Epithelial cell of prostate (primary cell): ENCODE measurements around the gene MCRIP1.
A peak's percentile ranks its signal among the peaks of the same experiment; 100 is the strongest.
"Not testable (repeated sequence)": the region's sequence is repeated elsewhere in the genome, so short reads cannot be mapped to it uniquely, and the experiment has no call there.

Experiments used
- DNase-seq: peaks from one replicate; pipeline ENCODE4 v3.0.0-alpha.2; 2011; ENCODE audit warnings: low read depth, low spot score
- H3K27ac ChIP-seq: fragments of 450-650 bp; 2 replicates; pipeline ENCODE4 v1.5.1; 2017; ENCODE audit warnings: mild to moderate bottlenecking

Gene MCRIP1

DNA sequence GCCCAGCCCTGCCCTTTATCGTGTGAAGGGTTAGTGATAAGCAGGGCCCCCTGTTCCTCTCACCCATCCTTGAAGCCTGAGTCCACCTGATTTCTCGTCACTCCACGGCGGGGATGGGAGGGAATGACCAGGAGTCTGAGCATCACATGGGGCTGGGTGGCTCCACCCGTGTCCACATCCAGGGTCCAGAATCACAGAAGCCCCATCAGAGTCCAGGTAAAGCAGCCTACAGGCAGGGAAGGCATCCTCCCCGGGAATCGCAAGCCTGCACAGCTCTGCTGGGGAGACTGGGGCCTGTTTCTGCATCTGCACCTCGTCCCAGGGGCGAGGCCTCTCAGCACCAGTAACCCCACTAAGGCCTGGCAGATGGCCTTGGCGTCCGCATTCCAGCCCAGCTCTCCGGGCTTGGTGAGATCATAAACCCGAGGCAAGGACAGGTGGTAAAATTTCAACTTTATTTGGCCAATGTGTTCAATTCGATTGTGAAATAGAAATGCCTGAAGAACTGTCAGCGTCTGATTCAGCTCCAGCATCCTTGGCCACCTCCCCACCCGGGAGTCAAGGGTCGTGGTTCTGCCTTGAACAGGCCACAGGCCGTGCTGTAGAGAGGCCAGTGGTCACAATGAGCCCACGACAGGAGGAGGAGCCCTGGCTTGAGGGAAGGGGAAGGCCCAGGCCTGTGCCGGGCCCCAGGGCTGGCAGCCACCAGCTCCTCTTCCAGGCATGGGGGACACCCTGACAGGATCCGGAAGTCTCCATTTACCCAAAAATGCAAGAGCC, 9.8 kb upstream of the MCRIP1 start:
- DNase-seq, result no peak
- peak overlapping the region; percentile 87 for H3K27ac ChIP-seq

DNA sequence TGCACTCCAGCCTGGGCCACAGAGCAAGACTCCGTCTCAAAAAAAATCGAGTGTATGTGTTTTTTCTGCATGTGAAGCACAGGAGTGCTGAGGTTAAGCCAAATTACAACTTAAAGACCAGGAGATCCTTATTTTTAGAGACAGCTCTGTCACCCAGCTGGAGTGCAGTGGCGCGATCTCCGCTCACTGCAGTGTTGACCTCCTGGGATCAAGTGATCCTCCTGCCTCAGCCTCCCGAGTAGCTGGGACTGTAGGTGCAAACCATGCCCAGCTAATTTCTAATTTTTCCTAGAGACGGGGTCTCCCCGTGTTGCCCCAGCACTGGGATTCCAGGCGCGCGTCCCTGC, 9.3 kb upstream of the MCRIP1 start:
- peak overlapping the region; percentile 87 for H3K27ac ChIP-seq
- no peak for DNase-seq

DNA sequence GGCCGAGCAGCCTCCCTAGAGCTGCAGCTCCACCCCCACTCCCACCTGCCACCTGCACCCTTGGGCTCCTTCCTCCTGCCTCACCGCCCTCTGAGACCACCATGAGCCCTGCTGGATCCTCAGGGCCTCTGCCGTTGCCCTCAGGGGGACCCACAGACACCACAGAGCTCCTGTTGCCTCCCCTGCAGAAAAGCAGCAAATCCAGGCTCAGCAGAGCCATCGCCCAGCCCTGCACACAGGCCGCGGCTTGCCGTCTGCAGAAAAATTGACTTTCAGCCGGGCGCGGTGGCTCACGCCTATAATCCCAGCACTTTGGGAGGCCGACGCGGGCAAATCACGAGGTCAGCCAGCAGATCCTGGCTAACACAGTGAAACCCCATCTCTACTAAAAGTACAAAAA, 8.8 kb upstream of the MCRIP1 start:
- peak overlapping the region; percentile 87 for H3K27ac ChIP-seq
- no peak for DNase-seq

DNA sequence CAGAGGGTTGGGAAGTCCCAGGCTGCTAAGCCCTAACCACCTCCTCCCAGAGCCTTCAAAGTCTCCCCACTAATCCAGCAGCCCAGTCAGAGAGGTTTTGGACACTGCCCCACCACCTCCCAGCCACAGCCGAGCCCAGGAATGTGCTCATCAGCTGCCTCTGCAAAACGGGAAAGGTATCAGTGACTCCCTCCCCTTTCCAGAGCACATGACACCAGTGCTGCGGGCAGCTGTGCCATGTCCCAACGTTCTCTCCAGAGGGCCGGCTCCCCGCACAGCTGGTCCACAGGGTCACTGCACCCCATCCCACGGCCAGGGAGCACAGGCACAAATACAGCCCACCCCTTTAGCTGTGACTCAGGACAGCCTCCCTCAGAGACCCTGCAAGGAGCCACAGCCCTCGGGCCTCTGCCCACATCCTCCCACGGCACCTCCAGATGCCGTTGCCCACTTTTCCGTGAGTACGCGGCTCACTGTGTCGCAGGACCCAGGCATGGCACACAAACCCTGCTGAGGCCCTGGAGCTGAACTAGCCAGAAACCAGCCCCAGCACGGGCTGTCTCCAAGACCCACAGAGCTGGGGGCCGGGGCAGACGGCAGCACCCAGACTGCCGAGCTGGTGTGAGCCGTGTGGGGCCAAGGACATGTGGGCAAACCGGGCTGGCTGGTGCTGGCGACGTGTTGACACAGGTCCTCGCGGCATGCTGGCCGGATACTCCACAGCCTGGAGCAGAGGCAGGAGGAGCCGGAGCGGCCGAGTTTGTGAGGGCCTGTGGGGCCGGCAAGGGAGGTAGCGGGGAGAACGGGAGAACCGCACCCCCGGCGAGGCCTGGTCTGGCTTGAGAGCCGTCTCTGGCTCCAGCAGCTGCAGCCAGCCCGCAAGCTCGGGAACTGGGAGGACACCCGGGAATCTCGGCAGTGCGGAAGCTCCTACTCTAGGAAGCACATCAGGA, 8.0 kb upstream of the MCRIP1 start:
- H3K27ac ChIP-seq, result peak overlapping the region; percentile 87
- DNase-seq, result no peak

GRCh38 chr17:81840059-81840458, 7.0 kb upstream of the MCRIP1 start:
- peak overlapping the region; percentile 87 for H3K27ac ChIP-seq

GRCh38 chr17:81839301-81839700, 6.2 kb upstream of the MCRIP1 start:
- no peak for DNase-seq
- no peak overlapping the region for H3K27ac ChIP-seq

More at GRCh38 chr17:81840059-81840458, 7.0 kb upstream of the MCRIP1 start:
- DNase-seq, result not testable (repeated sequence)

- no peak overlapping the region for H3K27ac ChIP-seq
- no peak for DNase-seq
Observed at GRCh38 chr17:81838753-81839255, 5.7 kb upstream of the MCRIP1 start.

GRCh38 chr17:81837641-81838040, 4.5 kb upstream of the MCRIP1 start:
- no peak overlapping the region for H3K27ac ChIP-seq
- DNase-seq, result no peak

- peak within 1 kb of the TSS; percentile 83 for H3K27ac ChIP-seq
- DNase-seq, result no peak
Observed at GRCh38 chr17:81834831-81835267, 1.8 kb upstream of the MCRIP1 start, which contains the start of gene PPP1R27. TSS of gene PPP1R27 (minus strand) at chr17:81835050. CDS start at chr17:81834953, 97 bp downstream.

- no peak for DNase-seq
- H3K27ac ChIP-seq, result peak overlapping the region; percentile 83
Observed at GRCh38 chr17:81833921-81834830, 1.1 kb upstream of the MCRIP1 start.

- peak overlapping the region; percentile 83 for H3K27ac ChIP-seq
- no peak for DNase-seq
Observed at GRCh38 chr17:81832608-81833159, 407 bp downstream of the MCRIP1 start.

- DNase-seq, result no peak
- H3K27ac ChIP-seq, result peak overlapping the region; percentile 83
Observed at GRCh38 chr17:81831957-81832607, 1.0 kb downstream of the MCRIP1 start.

- no peak for DNase-seq
- peak overlapping the region; percentile 83 for H3K27ac ChIP-seq
Observed at GRCh38 chr17:81831563-81831956, 1.5 kb downstream of the MCRIP1 start.

DNA sequence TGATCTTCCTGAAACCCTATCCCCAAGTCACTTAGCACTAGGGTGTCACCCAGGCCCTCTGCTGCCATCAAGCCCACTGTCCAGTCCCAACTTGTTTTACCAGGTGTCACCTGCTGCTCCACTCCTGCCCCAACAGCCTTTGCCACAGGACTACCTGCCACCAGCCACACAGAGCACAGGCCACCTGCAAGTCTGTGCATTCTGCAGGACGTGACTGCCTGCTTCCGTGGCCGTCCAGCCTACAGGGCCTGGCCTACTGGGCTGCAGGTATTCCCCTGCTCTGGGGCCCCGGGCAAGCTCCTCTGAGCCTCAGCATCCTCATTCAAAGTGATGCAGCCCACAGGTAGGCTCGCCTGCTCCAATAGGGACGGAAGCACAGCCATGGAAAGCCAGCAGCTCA, 3.2 kb downstream of the MCRIP1 start:
- H3K27ac ChIP-seq, result no peak overlapping the region
- no peak for DNase-seq

GRCh38 chr17:81828656-81829055, 4.4 kb downstream of the MCRIP1 start:
- DNase-seq, result no peak
- H3K27ac ChIP-seq, result no peak overlapping the region

DNA sequence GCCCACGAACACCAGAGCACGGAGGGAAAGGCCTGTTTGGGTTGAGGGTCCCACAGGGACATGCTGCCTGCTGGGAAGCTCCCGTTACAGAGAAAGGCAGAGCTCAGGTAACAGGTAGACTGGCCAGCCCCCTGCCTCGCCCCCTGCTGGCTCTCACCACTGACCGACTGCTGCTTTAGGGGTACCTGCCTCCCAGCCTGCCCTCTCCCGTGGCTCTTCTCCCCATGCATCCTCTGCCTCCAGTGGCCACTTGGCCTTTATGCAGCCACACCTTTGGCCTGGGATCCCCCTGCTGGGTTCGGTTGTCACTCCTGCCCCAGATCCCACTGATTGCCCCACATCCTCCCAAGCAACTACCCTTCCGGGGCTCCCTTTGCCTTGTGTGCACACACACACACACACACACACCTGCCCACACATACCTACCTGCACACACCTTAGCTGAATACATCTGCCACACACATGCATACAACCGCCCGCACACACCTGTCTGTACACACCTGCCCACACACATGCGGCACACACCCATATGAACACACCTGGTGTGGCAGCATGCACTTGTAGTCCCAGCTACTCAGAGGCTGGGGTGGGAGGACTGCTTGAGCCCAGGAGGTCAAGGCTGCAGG, 7.1 kb downstream of the MCRIP1 start:
- H3K27ac ChIP-seq, result no peak overlapping the region
- DNase-seq, result no peak

DNA sequence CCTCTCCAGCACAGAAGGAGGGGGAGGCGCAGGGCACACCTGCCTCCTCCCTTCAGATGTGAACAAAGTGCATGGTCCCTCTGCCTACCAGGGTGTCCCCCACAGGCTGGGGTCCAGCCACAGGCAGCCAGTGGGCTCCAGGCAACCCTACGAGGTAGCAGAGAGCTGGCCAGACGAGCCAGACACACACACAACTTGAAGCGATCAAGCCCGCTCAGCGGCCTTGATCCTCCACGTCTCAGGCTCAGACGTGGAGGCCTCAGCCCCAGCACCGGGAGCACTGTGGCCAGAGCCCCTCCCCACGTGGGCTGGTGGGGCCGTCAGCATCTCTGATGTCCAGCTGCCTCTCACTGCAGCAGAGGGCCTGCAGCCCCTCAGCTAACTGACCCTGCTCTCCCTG, 8.5 kb downstream of the MCRIP1 start:
- no peak overlapping the region for H3K27ac ChIP-seq
- no peak for DNase-seq

DNA sequence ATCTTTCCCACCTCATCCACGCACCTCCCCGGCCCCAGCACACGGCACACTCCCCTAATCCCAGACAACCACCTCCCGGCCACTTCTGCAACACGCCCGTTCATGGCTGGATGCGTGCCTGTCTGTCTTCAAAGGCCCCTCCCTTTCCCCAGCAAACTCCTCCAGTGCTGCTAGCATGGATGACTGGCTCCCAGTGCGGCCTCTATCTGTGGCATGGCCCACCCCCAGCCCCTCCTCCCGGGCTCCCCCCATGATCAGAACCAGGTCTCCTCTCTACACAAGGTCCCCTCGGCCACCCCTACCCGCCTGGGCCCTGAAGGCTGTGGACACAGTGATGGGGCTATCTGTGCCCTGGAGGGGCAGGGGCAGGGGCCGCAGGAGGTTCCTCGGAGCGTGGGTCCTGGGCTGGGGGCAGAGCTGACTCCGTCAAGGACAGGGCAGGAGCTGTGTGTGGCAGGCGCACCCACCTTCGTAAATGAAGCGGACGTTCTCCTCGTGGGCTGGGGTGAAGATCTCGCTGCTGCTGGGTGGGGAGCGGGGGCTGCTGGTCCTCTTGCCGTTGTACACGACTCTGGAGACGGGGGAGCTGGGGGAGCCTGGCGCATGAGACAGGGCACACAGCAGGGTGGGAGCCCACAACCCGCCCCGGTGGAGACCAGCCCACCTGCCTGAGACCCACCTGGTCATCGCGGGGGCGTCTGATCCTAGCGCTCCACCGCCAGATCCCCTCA, 9.1 kb downstream of the MCRIP1 start:
- no peak overlapping the region for H3K27ac ChIP-seq
- DNase-seq, result no peak
